IMR-90 (cell line): Measurements from ENCODE around the gene DYNLL2. TPM values are rescaled to one million over a fixed set of nuclear protein-coding genes. Genes with fewer than 3 reads are reported as not detected.

Experiments used
- ATAC-seq: fragments of 200-7000 bp; cut with Tn5 transposase; 2 replicates; pipeline ENCODE4 v1.9.1; 2020; ENCODE audit warnings: low read depth, mild to moderate bottlenecking, moderate library complexity
- Bru-seq: library from RNA; stranded (reverse); fragments of 400-500 nt; gene quantifications from one replicate; lab custom pipeline; 2021; lab: Mats Ljungman, UMichigan
- BruChase-seq, 2 experiments: library from RNA; stranded (reverse); fragments of 400-500 nt; gene quantifications; one replicate each; lab custom pipeline; 2021; lab: Mats Ljungman, UMichigan
- BruUV-seq: library from RNA; stranded (reverse); fragments of 400-500 nt; replicated peaks from 2 replicates; lab custom pipeline; 2021; lab: Mats Ljungman, UMichigan
- CTCF ChIA-PET: fragments of 300-600 bp; formaldehyde crosslinking; extraction: SDS; loops from one replicate; lab custom pipeline; 2021; ENCODE audit warnings: antibody characterized with exemption; lab: Yijun Ruan, JAX
- POLR2A ChIA-PET: fragments of 300-600 bp; sonication (Branson Sonifier 250); formaldehyde crosslinking; loops from one replicate; lab custom pipeline; 2022; ENCODE audit warnings: antibody characterized with exemption; ENCODE audit not compliant: unreplicated experiment; lab: Charles Lee
- DNase-seq: peaks from one replicate; pipeline ENCODE4 v3.0.0; 2013
- H2AFZ ChIP-seq: replicated peaks from 2 replicates; pipeline ENCODE3; 2013; ENCODE audit warnings: low read length, mild to moderate bottlenecking; ENCODE audit not compliant: poor library complexity
- H2AK5ac ChIP-seq: 2 replicates; pipeline ENCODE4 v1.6.1; 2013; ENCODE audit warnings: low read depth, low read length, inconsistent platforms
- H2AK9ac ChIP-seq: replicated peaks from 2 replicates; pipeline ENCODE3; 2013; ENCODE audit warnings: mild to moderate bottlenecking, low read depth, low read length, moderate library complexity; ENCODE audit not compliant: poor library complexity
- H2BK120ac ChIP-seq: 2 replicates; pipeline ENCODE4 v1.6.1; 2013; ENCODE audit warnings: low read depth, low read length, inconsistent platforms
- H2BK15ac ChIP-seq: 3 replicates; pipeline ENCODE4 v1.6.1; 2013; ENCODE audit warnings: low read depth, low read length, inconsistent platforms
- H2BK20ac ChIP-seq: 2 replicates; pipeline ENCODE4 v1.6.1; 2013; ENCODE audit warnings: low read depth, mild to moderate bottlenecking, inconsistent platforms, low read length, moderate library complexity
- H2BK5ac ChIP-seq: 2 replicates; pipeline ENCODE4 v1.6.1; 2013; ENCODE audit warnings: mild to moderate bottlenecking, low read depth, low read length, inconsistent platforms; ENCODE audit not compliant: poor library complexity, severe bottlenecking
- H3K14ac ChIP-seq: replicated peaks from 2 replicates; pipeline ENCODE4 v1.6.1; 2013; ENCODE audit warnings: low read depth, low read length, inconsistent platforms
- H3K18ac ChIP-seq: 2 replicates; pipeline ENCODE4 v1.6.1; 2013; ENCODE audit warnings: low read depth, low read length, control low read depth
- H3K23ac ChIP-seq: 2 replicates; pipeline ENCODE4 v1.6.1; 2013; ENCODE audit warnings: low read depth, low read length, inconsistent platforms
- H3K27ac ChIP-seq: 2 replicates; pipeline ENCODE4 v1.5.1; 2013; ENCODE audit warnings: mild to moderate bottlenecking, control low read depth, low read length; ENCODE audit not compliant: insufficient read depth
- H3K27me3 ChIP-seq: 2 replicates; pipeline ENCODE4 v1.6.1; 2013; ENCODE audit warnings: low read length; ENCODE audit not compliant: control insufficient read depth, insufficient read depth
- H3K36me3 ChIP-seq: 2 replicates; pipeline ENCODE4 v1.6.1; 2013; ENCODE audit warnings: low read length, mixed read lengths; ENCODE audit not compliant: control insufficient read depth, insufficient read depth
- H3K4ac ChIP-seq: 2 replicates; pipeline ENCODE4 v1.6.1; 2013; ENCODE audit warnings: low read depth, low read length, inconsistent platforms
- H3K4me1 ChIP-seq: 2 replicates; pipeline ENCODE4 v1.6.1; 2013; ENCODE audit warnings: low read length, mixed read lengths; ENCODE audit not compliant: control insufficient read depth, insufficient read depth
- H3K4me2 ChIP-seq: 2 replicates; pipeline ENCODE4 v1.6.1; 2013; ENCODE audit warnings: low read depth, mild to moderate bottlenecking, control low read depth, low read length, moderate library complexity
- H3K4me3 ChIP-seq: 2 replicates; pipeline ENCODE4 v1.5.1; 2013; ENCODE audit warnings: low read depth, mild to moderate bottlenecking, control low read depth, low read length, moderate library complexity; ENCODE audit not compliant: insufficient read depth
- H3K56ac ChIP-seq: 2 replicates; pipeline ENCODE4 v1.6.1; 2013; ENCODE audit warnings: low read length, inconsistent platforms; ENCODE audit not compliant: insufficient read depth; ENCODE audit errors: extremely low read depth
- H3K79me1 ChIP-seq, 2 experiments: 2 replicates each; pipeline ENCODE4 v1.6.1; 2013; ENCODE audit warnings: low read length in 2 of 2, inconsistent platforms in 1 of 2, low read depth in 1 of 2
- H3K9ac ChIP-seq: 2 replicates; pipeline ENCODE4 v1.6.1; 2013; ENCODE audit warnings: low read depth, low read length, control low read depth
- H3K9me1 ChIP-seq: 2 replicates; pipeline ENCODE4 v1.6.1; 2013; ENCODE audit warnings: low read length, inconsistent platforms; ENCODE audit not compliant: insufficient read depth
- H3K9me3 ChIP-seq: 2 replicates; pipeline ENCODE4 v1.6.1; 2013; ENCODE audit warnings: low read length; ENCODE audit not compliant: control insufficient read depth, insufficient read depth
- H4K20me1 ChIP-seq: 2 replicates; pipeline ENCODE4 v1.6.1; 2013; ENCODE audit warnings: low read length, inconsistent platforms; ENCODE audit not compliant: insufficient read depth
- H4K5ac ChIP-seq: 2 replicates; pipeline ENCODE4 v1.6.1; 2013; ENCODE audit warnings: mild to moderate bottlenecking, low read depth, low read length, control low read depth
- H4K8ac ChIP-seq, 2 experiments: 2 replicates each; pipeline ENCODE4 v1.6.1; 2013; ENCODE audit warnings: low read depth in 2 of 2, low read length in 2 of 2, control low read depth in 1 of 2, inconsistent platforms in 1 of 2
- H4K91ac ChIP-seq: 2 replicates; pipeline ENCODE4 v1.6.1; 2013; ENCODE audit warnings: low read depth, low read length, inconsistent platforms; ENCODE audit not compliant: insufficient read depth
- MAZ ChIP-seq: IDR thresholded peaks from 2 replicates; pipeline ENCODE4 v1.6.1; 2012; ENCODE audit warnings: low read depth, mild to moderate bottlenecking, low read length, improper control_type of control experiment, moderate library complexity, borderline replicate concordance
- POLR2A ChIP-seq: IDR thresholded peaks from 2 replicates; pipeline ENCODE4 v1.6.1; 2012; ENCODE audit warnings: mild to moderate bottlenecking, low read depth, low read length
- WGBS, 2 experiments: methylation state at CpG; one replicate each; pipeline versions ENCODE4 v1.1.5 to v1.1.7; 2013; ENCODE audit warnings: missing lambda C conversion rate in 2 of 2; ENCODE audit not compliant: insufficient read length in 1 of 2; ENCODE audit errors: extremely low coverage in 2 of 2; 5-methylcytosine and 5-hydroxymethylcytosine counted together
- dilution Hi-C: fragments of 300-500 bp; cut with HindIII; formaldehyde crosslinking; loops from one replicate; pipeline ENCODE4 v1.14.3; 2018; ENCODE audit warnings: low sequenced_read_pairs; ENCODE audit not compliant: unreplicated experiment
- in situ Hi-C: fragments of 300-500 bp; cut with MboI; formaldehyde crosslinking; loops from 3 replicates; pipeline ENCODE4 v1.14.3; 2019; ENCODE audit warnings: low sequenced_read_pairs, inconsistent platforms, mixed read lengths
- intact Hi-C: fragments of 100-400 bp; cut with micrococcal nuclease; formaldehyde crosslinking; loops from 2 replicates; pipeline ENCODE4 v1.10.0; 2022
- long read RNA-seq: library from polyadenylated mRNA; unstranded; transcript quantifications from one replicate; pipeline ENCODE4 v2.0.0, GENCODE V29; 2021; ENCODE audit not compliant: unreplicated experiment
- polyA plus RNA-seq, 3 experiments: library from polyadenylated mRNA; depleted of rRNA; stranded (reverse); fragments of >200 nt; gene quantifications; 2 replicates each; pipeline ENCODE4 v1.2.3, GENCODE V29; 2012; ENCODE audit warnings: low replicate concordance in 1 of 3
- total RNA-seq: library from RNA; depleted of rRNA; stranded (reverse); fragments of >200 nt; gene quantifications from 2 replicates; pipeline ENCODE4 v1.2.3, GENCODE V29; 2012; rRNA removed

Gene DYNLL2
- total RNA-seq (9.1 and 12.8 TPM in 2 replicates), polyA plus RNA-seq (2012; rRNA removed) (11.9 and 14.2 TPM in 2 replicates), Bru-seq, nascent RNA (percentile 88 among the genes with signal in this experiment), BruChase-seq, experiment 1, labeled RNA remaining after a 6-hour chase (percentile 93 among the genes with signal in this experiment), BruChase-seq, experiment 2, labeled RNA remaining after a 2-hour chase (percentile 96 among the genes with signal in this experiment)
- polyA plus RNA-seq (2012; cell fraction: cytosol; rRNA removed), result 6.4 and 9.0 TPM in 2 replicates
- polyA plus RNA-seq (2012; cell fraction: nucleus; rRNA removed; ENCODE audit: low replicate concordance), result 2.9 and 9.3 TPM in 2 replicates
- long read RNA-seq, full-length matches to known transcripts, result 4 of 13 reads
- long read RNA-seq, partial matches to known transcripts, result 0 of 13 reads
- long read RNA-seq, other reads (novel, unspliced or antisense), result 9 of 13 reads

DNA sequence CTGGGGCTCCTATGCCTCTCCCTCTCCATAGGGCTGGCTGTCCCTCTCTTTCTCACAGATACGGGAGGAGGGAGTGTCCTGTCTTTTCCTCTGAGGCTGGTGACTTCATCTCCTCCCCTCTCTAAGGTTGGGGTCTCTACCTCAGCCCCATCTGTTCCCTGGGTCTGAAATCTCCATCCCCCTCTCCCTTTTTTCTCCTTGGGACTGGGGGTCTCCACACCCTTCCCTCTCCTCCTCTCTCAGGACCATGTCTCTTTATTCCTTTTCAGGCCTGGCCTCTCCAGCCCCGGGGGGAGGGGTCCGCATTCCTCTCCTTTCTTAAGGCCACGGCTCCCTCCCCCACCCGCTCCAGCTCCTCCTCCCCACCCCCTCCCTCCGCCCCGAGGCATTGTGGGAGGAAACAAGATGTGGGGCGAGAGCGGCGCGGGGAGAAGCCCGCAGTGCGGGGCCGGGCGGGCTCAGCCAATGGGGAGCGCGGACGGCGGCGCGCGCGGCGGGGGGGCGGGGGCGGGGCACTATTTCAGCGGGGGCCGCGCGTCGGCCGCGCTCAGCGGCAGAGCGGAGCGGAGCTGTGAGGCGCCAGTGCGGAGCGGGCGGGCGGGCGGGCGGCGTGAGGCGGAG, at the start of gene DYNLL2:
Gene DYNLL2 (plus strand): TSS at position 550 of the 621 bp plus-strand sequence. CDS start 3,672 bp downstream, outside the sequence.
- Histone ChIP-seq H3K4me3 (peak within 1 kb of the TSS; percentile 74), H3K4me1 (peaks cover 13% of the 10 kb centered on the region), H3K36me3 (peaks cover 16% of the 10 kb centered on the region), H2BK15ac (peak within 1 kb of the TSS; percentile 81; the same call in 2 of the 3 replicates), H3K18ac (peak within 1 kb of the TSS; percentile 97), H3K9ac (peak within 1 kb of the TSS; percentile 88), H4K20me1 (peaks cover 41% of the 10 kb centered on the region), H2BK5ac (peak within 1 kb of the TSS; percentile 61), H3K4ac (peak within 1 kb of the TSS; percentile 95), H3K56ac (peak within 1 kb of the TSS; percentile 49), H2AK5ac (peak within 1 kb of the TSS; percentile 92), H4K8ac (peak within 1 kb of the TSS; percentile 93 to 100), H2AFZ (peak within 1 kb of the TSS; percentile 89), H3K23ac (peak within 1 kb of the TSS; percentile 92), H4K5ac (peak within 1 kb of the TSS; percentile 100), H3K14ac (peak within 1 kb of the TSS; percentile 92), H3K4me2 (peak within 1 kb of the TSS; percentile 96), H2BK20ac (no peak within 1 kb of the TSS), H3K27me3 (peaks cover 10% of the 10 kb centered on the region), H2BK120ac (peak within 1 kb of the TSS; percentile 52), H3K27ac (peak within 1 kb of the TSS; percentile 88), H3K79me1 (peaks cover 3 to 40% of the 10 kb centered on the region in 2 experiments; a peak in 2 of 4 replicates), H2AK9ac (peak within 1 kb of the TSS; percentile 97), H4K91ac (peak within 1 kb of the TSS; percentile 87), H3K9me1 (peaks cover 28% of the 10 kb centered on the region), H3K9me3 (no peaks in the 10 kb centered on the region)
- WGBS, 2 experiments, result 0% methylated on average over 8 of the region's 45 CpGs; no CpG with 5 or more reads in 1 of the 2 experiments
- POLR2A ChIA-PET, result interaction anchor here (0.6 to 1.3 kb wide), 4 partner anchors 22 to 328 kb away, joined by 3 to 9 read pairs (median 6); partner anchors contain the start of gene SRSF1
- BruUV-seq, result no TSS peak
- CTCF ChIA-PET, result no interaction called here
- in situ Hi-C loops (no loop called here), intact Hi-C loops (loop anchor here (1.0 kb wide), 2 partner anchors 76 to 233 kb away; partner anchors contain the start of genes MRPS23 and SRSF1), dilution Hi-C loops (no loop called here)
- TF ChIP-seq MAZ, result no peak
- peak; percentile 87 for TF ChIP-seq POLR2A
- DNase-seq (peak; percentile 85), ATAC-seq (peak; percentile 94)
